ENCODE data around the gene PRR14L.
"Not testable (repeated sequence)": the region's sequence is repeated elsewhere in the genome, so short reads cannot be mapped to it uniquely, and the experiment has no call there.

The PRR14L gene

GRCh38 chr22:31749636-31750364 is at the start of gene PRR14L:
Gene PRR14L, minus strand, starts transcription at chr22:31750132. Its CDS starts 11,272 bp downstream, at chr22:31738860.
- peak; percentile 95 for DNase-seq (ENCODE audit: low read depth)

- peak; percentile 42 for DNase-seq (ENCODE audit: low read depth)
Observed at GRCh38 chr22:31799358-31799757, 49.4 kb upstream of the PRR14L start.

- DNase-seq (ENCODE audit: low read depth) = no peak
Observed at GRCh38 chr22:31790240-31790639, 40.3 kb upstream of the PRR14L start.

GRCh38 chr22:31789803-31790202 is 39.9 kb upstream of the PRR14L start:
- no peak for DNase-seq (ENCODE audit: low read depth)

GRCh38 chr22:31776231-31776630 is 26.3 kb upstream of the PRR14L start:
- DNase-seq (ENCODE audit: low read depth) = no peak

- DNase-seq (ENCODE audit: low read depth) = no peak
Observed at GRCh38 chr22:31773416-31773815, 23.5 kb upstream of the PRR14L start.

GRCh38 chr22:31768422-31769059 is 18.6 kb upstream of the PRR14L start:
- no peak for DNase-seq (ENCODE audit: low read depth)

- DNase-seq (ENCODE audit: low read depth) = no peak
Observed at GRCh38 chr22:31764785-31765184, 14.9 kb upstream of the PRR14L start.

GRCh38 chr22:31758860-31759259 is 8.9 kb upstream of the PRR14L start:
- not testable (repeated sequence) for DNase-seq (ENCODE audit: low read depth)

GRCh38 chr22:31757265-31757664 is 7.3 kb upstream of the PRR14L start:
- no peak for DNase-seq (ENCODE audit: low read depth)

- no peak for DNase-seq (ENCODE audit: low read depth)
Observed at GRCh38 chr22:31754813-31755212, 4.9 kb upstream of the PRR14L start.

- peak; percentile 95 for DNase-seq (ENCODE audit: low read depth)
Observed at GRCh38 chr22:31753634-31754501, 3.9 kb upstream of the PRR14L start, which contains the start of gene DEPDC5. Gene DEPDC5, plus strand, starts transcription at chr22:31754019. Its CDS starts 903 bp downstream, at chr22:31754922.

- peak; percentile 60 for DNase-seq (ENCODE audit: low read depth)
Observed at GRCh38 chr22:31753005-31753633, 3.2 kb upstream of the PRR14L start.

GRCh38 chr22:31752096-31752847 is 2.3 kb upstream of the PRR14L start:
- DNase-seq (ENCODE audit: low read depth) = no peak

- DNase-seq (ENCODE audit: low read depth) = no peak
Observed at GRCh38 chr22:31750365-31751284, 693 bp upstream of the PRR14L start.

- DNase-seq (ENCODE audit: low read depth) = peak; percentile 35
Observed at GRCh38 chr22:31748490-31748889, 1.4 kb downstream of the PRR14L start.

- no peak for DNase-seq (ENCODE audit: low read depth)
Observed at GRCh38 chr22:31747441-31747840, 2.5 kb downstream of the PRR14L start.

- DNase-seq (ENCODE audit: low read depth) = no peak
Observed at GRCh38 chr22:31743871-31744270, 6.1 kb downstream of the PRR14L start.

- DNase-seq (ENCODE audit: low read depth) = no peak
Observed at GRCh38 chr22:31742682-31743081, 7.2 kb downstream of the PRR14L start.

GRCh38 chr22:31742115-31742514 is 7.8 kb downstream of the PRR14L start:
- peak; percentile 27 for DNase-seq (ENCODE audit: low read depth)
